HG03103 (cell line): Measurements from ENCODE around the gene ZNF292.
"Not testable (repeated sequence)": the region's sequence is repeated elsewhere in the genome, so short reads cannot be mapped to it uniquely, and the experiment has no call there.

ENCODE experiments used
- ATAC-seq: cut with Tn5 transposase; IDR thresholded peaks from one replicate; pipeline ENCODE4 v1.9.1; 2021; ENCODE audit warnings: low read depth; ENCODE audit not compliant: unreplicated experiment

Gene ZNF292

GRCh38 chr6:87157596-87157995 lies 2.2 kb downstream of the ZNF292 start:
- not testable (repeated sequence) for ATAC-seq

- no peak for ATAC-seq
These were observed 5.9 kb downstream of the ZNF292 start for GRCh38 chr6:87161299-87161698.

- ATAC-seq: no peak
These were observed 8.6 kb downstream of the ZNF292 start for GRCh38 chr6:87164004-87164403.

- no peak for ATAC-seq
These were observed 9.1 kb downstream of the ZNF292 start for GRCh38 chr6:87164506-87164905.

GRCh38 chr6:87165185-87165584 lies 9.8 kb downstream of the ZNF292 start:
- ATAC-seq: no peak

- no peak for ATAC-seq
These were observed 16.7 kb downstream of the ZNF292 start for GRCh38 chr6:87171938-87172633.

GRCh38 chr6:87174078-87174579 lies 18.8 kb downstream of the ZNF292 start:
- no peak for ATAC-seq

- ATAC-seq: no peak
These were observed 21.1 kb downstream of the ZNF292 start for GRCh38 chr6:87176493-87176892.

- no peak for ATAC-seq
These were observed 24.9 kb downstream of the ZNF292 start for GRCh38 chr6:87180105-87180728.

GRCh38 chr6:87181903-87182302 lies 26.5 kb downstream of the ZNF292 start:
- ATAC-seq: no peak

GRCh38 chr6:87182321-87182720 lies 27.0 kb downstream of the ZNF292 start:
- peak; percentile 42 for ATAC-seq

- ATAC-seq: no peak
These were observed 27.6 kb downstream of the ZNF292 start for GRCh38 chr6:87182940-87183339.

GRCh38 chr6:87183687-87184086 lies 28.3 kb downstream of the ZNF292 start:
- no peak for ATAC-seq

- ATAC-seq: no peak
These were observed 29.4 kb downstream of the ZNF292 start for GRCh38 chr6:87184762-87185250.

GRCh38 chr6:87196275-87196842 lies 41.0 kb downstream of the ZNF292 start:
- ATAC-seq: no peak

GRCh38 chr6:87197547-87197946 lies 42.2 kb downstream of the ZNF292 start:
- ATAC-seq: no peak

GRCh38 chr6:87198022-87198810 lies 42.9 kb downstream of the ZNF292 start:
- not testable (repeated sequence) for ATAC-seq

GRCh38 chr6:87199787-87200186 lies 44.4 kb downstream of the ZNF292 start:
- no peak for ATAC-seq

- no peak for ATAC-seq
These were observed 45.3 kb downstream of the ZNF292 start for GRCh38 chr6:87200469-87201175.

- ATAC-seq: no peak
These were observed 48.2 kb downstream of the ZNF292 start for GRCh38 chr6:87203448-87204023.
